ENCODE measurements around the gene A4GNT. TPM values are rescaled to one million over a fixed set of nuclear protein-coding genes. Genes with fewer than 3 reads are reported as not detected.

A4GNT gene
- total and polyA plus RNA-seq, 2 of the 8 experiments (the other 6 are each of a cell fraction or from before 2014, with no cell fraction given) = not detected

GRCh38 chr3:138125548-138126221, 6.5 kb downstream of the A4GNT start (continued):
- no peak for TF ChIP-seq TCF12 (IDR thresholded peaks at IDR 0.05; ENCODE audit: low read depth, low read length)
- no peak for TF ChIP-seq KDM4A (IDR thresholded peaks at IDR 0.05; ENCODE audit: low read depth, low read length, severe bottlenecking)
- TF ChIP-seq ATF2 (IDR thresholded peaks at IDR 0.05; ENCODE audit: low read length) = no peak
- no peak for TF ChIP-seq CBX5 (IDR thresholded peaks at IDR 0.05; ENCODE audit: low read depth, low read length)
- TF ChIP-seq CHD1 (IDR thresholded peaks at IDR 0.05; ENCODE audit: low read depth, low read length) = no peak
- no peak for TF ChIP-seq CHD7 (IDR thresholded peaks at IDR 0.05; ENCODE audit: insufficient replicate concordance, low read length)
- TF ChIP-seq RBBP5 (IDR thresholded peaks at IDR 0.05; ENCODE audit: borderline replicate concordance, low read depth, low read length) = no peak

Data from H1 (cell line).